Stimulated activated CD8-positive, alpha-beta memory T cell treated with anti-CD3 and anti-CD28 coated beads, Interleukin-4, amount 100 ng/mL, for 48 hours (primary cell): ENCODE data around the gene S100A14.
A peak's percentile ranks its signal among the peaks of the same experiment; 100 is the strongest.

Experiments
- DNase-seq: peaks from one replicate; pipeline ENCODE4 v3.0.0-alpha.2; 2020

S100A14 gene

GRCh38 chr1:153638261-153638660, 22.1 kb upstream of the S100A14 start:
- no peak for DNase-seq

GRCh38 chr1:153636312-153636711, 20.2 kb upstream of the S100A14 start:
- DNase-seq, result no peak

GRCh38 chr1:153635872-153636271, 19.7 kb upstream of the S100A14 start:
- no peak for DNase-seq

- peak; percentile 99 for DNase-seq
Measured at GRCh38 chr1:153633754-153634665, 17.9 kb upstream of the S100A14 start, which contains the start of gene CHTOP. TSS of gene CHTOP (plus strand) at chr1:153634066. CDS start at chr1:153636589, 2,523 bp downstream.

DNA sequence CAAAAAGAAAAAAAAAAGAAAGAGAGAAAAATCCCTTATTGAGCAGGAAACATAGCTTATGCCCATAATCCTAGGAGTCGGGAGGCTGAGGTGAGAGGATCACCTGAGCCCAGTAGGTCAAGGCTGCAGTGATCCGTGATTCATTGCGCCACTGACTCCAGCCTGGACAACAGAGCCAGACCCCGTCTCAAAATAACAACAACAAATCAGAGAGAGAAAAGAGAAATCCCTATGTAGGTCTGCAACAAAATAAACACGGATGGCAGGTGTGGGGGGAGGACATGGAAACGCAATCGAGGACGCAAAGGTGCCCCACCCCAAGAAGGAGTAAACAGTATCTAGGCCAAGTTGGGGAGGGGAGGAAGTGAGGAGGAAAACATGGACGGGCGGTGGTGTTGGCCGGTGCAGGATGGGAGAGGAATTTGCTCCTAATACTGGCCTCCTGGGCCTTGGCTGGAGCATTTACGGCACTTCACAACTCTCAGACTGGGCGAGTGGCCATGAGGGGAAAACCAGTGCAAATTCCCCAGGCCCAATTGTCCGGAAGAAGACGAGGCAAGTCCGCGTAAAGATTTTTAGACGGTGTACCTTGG, 17.1 kb upstream of the S100A14 start:
- no peak for DNase-seq

GRCh38 chr1:153631047-153632022, 15.2 kb upstream of the S100A14 start:
- DNase-seq, result no peak

DNA sequence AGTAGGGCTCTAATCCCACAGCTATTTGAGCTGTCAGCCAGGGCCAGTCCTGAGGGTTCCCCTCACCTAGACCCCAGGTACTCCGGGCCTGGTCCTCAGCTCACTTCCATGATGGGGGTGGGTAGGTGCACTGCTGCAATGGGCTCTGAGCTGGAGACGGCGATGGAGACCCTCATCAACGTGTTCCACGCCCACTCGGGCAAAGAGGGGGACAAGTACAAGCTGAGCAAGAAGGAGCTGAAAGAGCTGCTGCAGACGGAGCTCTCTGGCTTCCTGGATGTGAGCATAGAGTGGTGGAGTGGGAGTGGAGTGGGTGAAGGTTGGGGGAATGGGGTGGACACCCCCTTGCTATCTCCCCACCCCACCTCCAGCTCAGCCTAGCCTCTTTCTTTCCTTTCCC, 14.3 kb upstream of the S100A14 start:
- no peak for DNase-seq

GRCh38 chr1:153629971-153630370, 13.8 kb upstream of the S100A14 start:
- no peak for DNase-seq

DNA sequence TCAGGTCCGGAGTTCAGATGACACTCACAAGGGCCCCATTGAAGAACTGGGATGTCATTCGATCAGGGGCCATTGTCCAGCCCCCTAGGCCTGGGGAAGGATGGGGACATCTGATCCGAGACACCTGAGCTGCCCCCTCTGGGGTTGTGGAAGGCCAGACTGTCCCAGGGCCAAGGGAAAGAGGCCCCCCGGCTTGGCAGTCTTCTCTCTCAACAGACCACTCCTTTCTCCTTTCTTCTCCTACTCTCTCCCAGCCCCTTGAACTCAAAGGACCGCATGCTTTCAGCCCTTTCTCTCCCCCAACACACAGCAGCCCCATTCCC, 13.2 kb upstream of the S100A14 start:
- no peak for DNase-seq

- DNase-seq, result no peak
Measured at GRCh38 chr1:153628638-153629342, 12.7 kb upstream of the S100A14 start.

DNA sequence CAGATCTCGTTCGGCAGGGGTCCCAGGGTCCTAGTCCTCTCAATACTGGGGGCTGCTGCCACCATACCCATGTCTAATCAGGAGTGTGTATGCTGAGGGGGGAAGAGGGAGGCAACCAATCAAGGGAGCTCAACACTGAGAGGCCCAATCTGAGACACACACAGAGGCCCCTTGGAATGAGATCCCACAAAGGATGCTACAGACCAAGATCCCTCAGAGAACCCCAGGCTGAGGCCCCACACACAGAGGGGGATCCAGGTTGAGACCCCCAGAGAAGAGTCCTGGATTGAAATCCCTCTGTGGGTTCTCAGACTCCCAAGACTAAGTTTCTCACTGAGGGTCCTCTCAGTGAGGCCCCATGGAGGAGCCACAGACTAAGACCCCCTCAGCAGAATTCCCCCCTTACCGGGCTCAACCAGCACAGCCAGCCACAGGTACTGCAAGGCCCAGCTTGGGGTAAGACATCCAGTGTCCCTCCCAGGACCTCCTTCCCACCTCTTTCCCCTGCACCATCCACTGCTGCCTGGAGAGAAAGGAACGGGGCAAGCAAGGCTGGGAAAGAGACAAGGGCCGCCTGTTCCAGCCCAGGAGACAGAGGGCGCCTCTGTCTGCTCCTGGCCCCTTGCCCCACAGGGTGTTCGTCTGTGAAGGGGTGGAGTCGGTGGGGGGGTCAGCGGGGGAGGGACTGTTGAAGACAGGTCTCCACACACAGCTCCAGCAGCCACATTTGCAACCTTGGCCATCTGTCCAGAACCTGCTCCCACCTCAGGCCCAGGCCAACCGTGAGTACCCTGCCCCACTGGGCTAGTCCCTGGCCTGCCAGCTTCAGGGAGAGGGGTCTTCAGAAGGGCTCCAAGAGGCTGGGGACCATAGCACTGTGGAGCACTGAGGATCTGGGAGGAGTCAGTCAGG, 11.8 kb upstream of the S100A14 start, which contains the start of gene S100A1:
S100A1 (plus strand) TSS at position 720 of the 912 bp plus-strand sequence. CDS start 2,088 bp downstream, outside the sequence.
- no peak for DNase-seq

- DNase-seq, result peak; percentile 40
Measured at GRCh38 chr1:153626904-153627714, 11.0 kb upstream of the S100A14 start, which contains the start of gene S100A13. TSS of gene S100A13 (minus strand) at chr1:153627505. CDS start at chr1:153626472, 1,033 bp downstream.

DNA sequence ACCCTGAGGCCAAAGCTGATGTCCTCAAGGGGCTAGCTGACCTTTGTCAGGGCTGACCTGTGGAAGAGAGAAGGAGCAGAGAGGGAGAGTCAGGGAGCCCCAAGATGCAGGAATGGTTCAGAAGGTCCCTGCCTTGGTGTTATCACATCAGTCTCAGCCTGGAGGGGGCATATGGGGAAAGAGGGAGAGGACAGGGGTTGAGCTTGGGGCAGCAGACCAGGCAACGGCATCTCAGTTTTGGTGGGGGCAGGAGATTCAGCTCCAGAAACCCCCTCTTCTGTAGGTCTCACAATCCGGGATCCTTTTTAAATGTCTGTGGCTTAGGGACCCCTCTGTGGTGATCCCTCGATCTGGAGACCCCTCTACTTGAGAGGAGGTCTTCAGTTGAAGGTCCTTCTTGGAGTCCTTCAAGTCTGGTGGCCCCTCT, 10.4 kb upstream of the S100A14 start:
- DNase-seq, result no peak

GRCh38 chr1:153624965-153625611, 9.0 kb upstream of the S100A14 start:
- DNase-seq, result no peak

GRCh38 chr1:153623101-153623500, 7.0 kb upstream of the S100A14 start:
- no peak for DNase-seq

- no peak for DNase-seq
Measured at GRCh38 chr1:153619171-153619570, 3.0 kb upstream of the S100A14 start.

GRCh38 chr1:153617663-153618062, 1.5 kb upstream of the S100A14 start:
- no peak for DNase-seq

GRCh38 chr1:153616917-153617311, 789 bp upstream of the S100A14 start:
- no peak for DNase-seq

DNA sequence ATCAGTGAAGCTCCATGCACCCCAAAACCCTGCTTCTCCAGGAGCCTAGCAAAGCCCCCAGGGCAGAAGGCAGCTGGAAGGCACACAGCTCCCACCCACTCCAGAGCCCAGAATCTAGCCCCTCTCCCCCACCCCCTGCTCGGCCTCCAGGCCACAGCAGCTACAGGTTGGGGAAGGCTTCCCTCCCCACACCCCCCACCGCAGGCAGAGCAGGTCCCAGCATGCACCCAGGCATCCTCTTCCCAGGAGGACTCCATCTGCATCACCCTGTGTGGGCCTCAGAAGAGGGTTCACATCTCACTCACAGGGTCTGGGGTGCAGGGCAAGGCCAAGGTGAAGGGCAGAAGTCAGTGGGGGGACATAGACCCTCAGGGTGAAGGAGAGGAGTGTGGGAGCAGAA, 719 bp downstream of the S100A14 start:
- no peak for DNase-seq

- no peak for DNase-seq
Measured at GRCh38 chr1:153614906-153615305, 1.2 kb downstream of the S100A14 start.
